ENCODE data around the gene TOX2.

The TOX2 gene

GRCh38 chr20:44056010-44056698 is 141.5 kb downstream of the TOX2 start:
- DNase-seq (ENCODE audit: low read depth in 2 of 2), result peak in 1 of 2 experiments; percentile 18

GRCh38 chr20:44057698-44058675 is 143.3 kb downstream of the TOX2 start:
- DNase-seq (ENCODE audit: low read depth in 2 of 2), result no peak

- no peak for DNase-seq (ENCODE audit: low read depth in 2 of 2)
These were observed 150.1 kb downstream of the TOX2 start for GRCh38 chr20:44064501-44065400.

GRCh38 chr20:44065401-44066340 is 151.0 kb downstream of the TOX2 start:
- DNase-seq (ENCODE audit: low read depth in 2 of 2), result no peak

GRCh38 chr20:44066645-44067606 is 152.3 kb downstream of the TOX2 start:
- no peak for DNase-seq (ENCODE audit: low read depth in 2 of 2)

GRCh38 chr20:44067650-44068081 is 153.0 kb downstream of the TOX2 start:
- DNase-seq (ENCODE audit: low read depth in 2 of 2), result no peak

GRCh38 chr20:44068316-44069201 is 153.9 kb downstream of the TOX2 start:
- DNase-seq (ENCODE audit: low read depth in 2 of 2), result no peak

GRCh38 chr20:44069203-44070011 is 154.8 kb downstream of the TOX2 start:
- DNase-seq (ENCODE audit: low read depth in 2 of 2), result peak; percentile 23 to 37

GRCh38 chr20:44070139-44070900 is 155.7 kb downstream of the TOX2 start:
- no peak for DNase-seq (ENCODE audit: low read depth in 2 of 2)

GRCh38 chr20:44071057-44071456 is 156.4 kb downstream of the TOX2 start:
- DNase-seq (ENCODE audit: low read depth in 2 of 2), result no peak

- no peak for DNase-seq (ENCODE audit: low read depth in 2 of 2)
These were observed 157.0 kb downstream of the TOX2 start for GRCh38 chr20:44071526-44072111.

- no peak for DNase-seq (ENCODE audit: low read depth in 2 of 2)
These were observed 157.7 kb downstream of the TOX2 start for GRCh38 chr20:44072384-44072783.

GRCh38 chr20:44073011-44073674 is 158.5 kb downstream of the TOX2 start:
- DNase-seq (ENCODE audit: low read depth in 2 of 2), result no peak

GRCh38 chr20:44073675-44074071 is 159.0 kb downstream of the TOX2 start:
- DNase-seq (ENCODE audit: low read depth in 2 of 2), result no peak

- DNase-seq (ENCODE audit: low read depth in 2 of 2), result no peak
These were observed 159.8 kb downstream of the TOX2 start for GRCh38 chr20:44074252-44075151.
